ENCODE data around the gene FIBIN. TPM values are rescaled to one million over a fixed set of nuclear protein-coding genes. Genes with fewer than 3 reads are reported as not detected.
"Not testable (repeated sequence)": the region's sequence is repeated elsewhere in the genome, so short reads cannot be mapped to it uniquely, and the experiment has no call there.

The FIBIN gene
- total RNA-seq, 2 experiments from 2014 or later, result not detected

DNA sequence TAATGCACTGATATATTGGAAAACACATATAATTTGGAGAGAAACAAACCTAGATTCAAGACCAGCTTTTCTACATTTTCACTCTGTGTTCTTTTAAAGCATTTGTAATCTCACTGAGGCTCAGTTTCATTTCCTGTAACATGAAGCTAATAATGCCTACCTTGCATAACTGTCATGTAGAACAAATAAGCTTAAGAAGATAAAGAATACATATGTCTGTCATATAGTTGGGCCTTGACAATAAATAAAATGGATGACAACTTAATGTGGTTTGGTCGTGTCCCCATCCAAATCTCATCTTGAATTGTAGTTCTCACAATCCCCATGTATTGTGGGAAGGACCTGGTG, 35.2 kb upstream of the FIBIN start:
- ATAC-seq (no peak), DNase-seq (no peak)
- H3K27me3 Mint-ChIP-seq (ENCODE audit: low read depth), result no peaks in the 10 kb centered on the region
- ChIA-PET CTCF (no interaction called here), POLR2A (no interaction called here)
- H3K4me3 Mint-ChIP-seq, result no peak overlapping the region
- peaks cover 5% of the 10 kb centered on the region for H3K9me3 Mint-ChIP-seq (ENCODE audit: insufficient read depth)
- no peaks in the 10 kb centered on the region for H3K4me1 Mint-ChIP-seq (ENCODE audit: low read depth)
- no peaks in the 10 kb centered on the region for H3K36me3 Mint-ChIP-seq (ENCODE audit: low read depth)
- H3K27ac Mint-ChIP-seq, result no peak overlapping the region

DNA sequence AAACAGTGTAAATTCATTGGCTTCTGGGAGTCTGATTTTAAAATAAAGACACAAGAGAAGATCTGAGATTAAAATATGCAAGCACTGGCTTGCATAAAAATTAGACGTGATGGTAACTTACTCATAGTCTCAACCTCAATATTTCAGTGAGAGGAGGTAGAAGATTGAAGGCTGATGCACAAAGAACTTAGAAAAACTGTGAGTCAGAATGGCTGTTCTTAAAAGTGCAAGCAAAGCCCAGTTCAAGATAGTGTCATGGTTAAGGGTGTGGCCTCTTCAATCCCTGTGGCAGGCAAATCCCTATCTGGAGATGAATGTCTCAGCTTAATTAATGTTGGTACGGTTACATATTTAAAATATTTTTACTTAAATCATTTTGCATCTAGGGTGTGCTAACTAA, 33.6 kb upstream of the FIBIN start:
- no peak overlapping the region for H3K4me3 Mint-ChIP-seq
- ChIA-PET CTCF (no interaction called here), POLR2A (no interaction called here)
- no peaks in the 10 kb centered on the region for H3K36me3 Mint-ChIP-seq (ENCODE audit: low read depth)
- DNase-seq (no peak), ATAC-seq (no peak)
- no peaks in the 10 kb centered on the region for H3K27me3 Mint-ChIP-seq (ENCODE audit: low read depth)
- peaks cover 5% of the 10 kb centered on the region for H3K9me3 Mint-ChIP-seq (ENCODE audit: insufficient read depth)
- H3K4me1 Mint-ChIP-seq (ENCODE audit: low read depth), result no peaks in the 10 kb centered on the region
- H3K27ac Mint-ChIP-seq, result no peak overlapping the region

DNA sequence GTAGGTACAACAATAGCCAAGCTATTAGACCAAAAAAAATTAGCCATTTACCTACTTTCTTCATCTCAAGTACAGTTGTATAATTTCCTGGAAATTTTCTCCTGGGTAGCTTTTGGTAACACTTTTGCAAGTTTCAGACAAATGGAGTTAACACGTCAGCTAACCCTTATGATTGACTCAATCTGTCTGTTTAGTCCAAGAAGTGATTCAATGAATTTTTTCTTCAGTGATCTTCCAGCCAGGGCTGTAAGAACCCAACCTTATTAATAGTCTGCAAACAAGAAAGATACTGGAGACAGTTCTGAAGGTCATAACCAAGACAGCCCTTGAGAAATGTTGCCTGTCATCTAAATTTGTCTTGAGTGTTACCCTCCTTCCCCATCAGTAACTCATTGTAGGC, 30.1 kb upstream of the FIBIN start:
- POLR2A ChIA-PET, result no interaction called here
- Mint-ChIP-seq H3K4me3 (no peak overlapping the region), H3K9me3 (ENCODE audit: insufficient read depth) (no peaks in the 10 kb centered on the region), H3K27me3 (ENCODE audit: low read depth) (no peaks in the 10 kb centered on the region), H3K27ac (no peak overlapping the region), H3K4me1 (ENCODE audit: low read depth) (no peaks in the 10 kb centered on the region), H3K36me3 (ENCODE audit: low read depth) (no peaks in the 10 kb centered on the region)
- CTCF ChIA-PET, result no interaction called here
- DNase-seq (no peak), ATAC-seq (no peak)

DNA sequence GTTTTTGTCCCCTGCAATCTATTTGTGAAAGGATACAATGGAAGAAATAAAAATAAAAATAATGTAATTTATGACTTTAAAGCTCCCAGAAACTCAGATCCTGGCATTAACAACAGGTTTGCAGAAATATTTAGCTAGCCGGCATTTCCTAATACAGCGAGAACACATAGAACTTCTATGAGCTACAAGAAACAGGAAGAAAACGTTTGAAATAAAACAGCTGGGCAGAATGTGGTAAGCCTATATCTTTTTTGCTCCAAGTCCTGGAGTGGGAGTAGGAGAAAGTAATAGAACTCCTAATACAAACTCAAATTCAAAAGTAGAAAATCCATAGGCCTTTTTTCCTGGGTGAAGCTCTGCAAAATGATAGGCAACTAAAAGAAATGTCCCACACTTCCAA, 29.6 kb upstream of the FIBIN start:
- H3K4me1 Mint-ChIP-seq (ENCODE audit: low read depth), result no peaks in the 10 kb centered on the region
- no peaks in the 10 kb centered on the region for H3K36me3 Mint-ChIP-seq (ENCODE audit: low read depth)
- no peaks in the 10 kb centered on the region for H3K9me3 Mint-ChIP-seq (ENCODE audit: insufficient read depth)
- ChIA-PET POLR2A (no interaction called here), CTCF (no interaction called here)
- H3K4me3 Mint-ChIP-seq, result no peak overlapping the region
- no peak overlapping the region for H3K27ac Mint-ChIP-seq
- H3K27me3 Mint-ChIP-seq (ENCODE audit: low read depth), result no peaks in the 10 kb centered on the region
- no peak for ATAC-seq
- no peak for DNase-seq

DNA sequence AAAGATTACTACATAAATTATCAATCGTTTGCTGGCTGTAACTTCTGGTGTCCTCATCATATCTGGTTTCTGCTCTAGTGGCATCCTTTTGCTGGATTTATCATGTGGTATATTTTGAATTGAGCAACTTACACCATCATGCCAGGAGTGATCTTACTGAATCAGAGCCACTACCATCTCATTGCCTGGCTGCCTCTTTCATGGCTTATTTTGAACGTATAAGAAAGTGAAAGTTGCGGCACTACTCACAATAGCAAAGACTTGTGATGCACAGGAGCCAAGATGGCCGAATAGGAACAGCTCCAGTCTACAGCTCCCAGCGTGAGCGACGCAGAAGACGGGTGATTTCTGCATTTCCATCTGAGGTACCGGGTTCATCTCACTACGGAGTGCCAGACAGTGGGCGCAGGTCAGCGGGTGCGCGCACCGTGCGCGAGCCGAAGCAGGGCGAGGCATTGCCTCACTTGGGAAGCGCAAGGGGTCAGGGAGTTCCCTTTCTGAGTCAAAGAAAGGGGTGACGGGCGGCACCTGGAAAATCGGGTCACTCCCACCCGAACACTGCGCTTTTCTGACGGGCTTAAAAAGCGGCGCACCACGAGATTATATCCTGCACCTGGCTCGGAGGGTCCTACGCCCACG, 28.9 kb upstream of the FIBIN start:
- not testable (repeated sequence) for H3K27ac Mint-ChIP-seq

DNA sequence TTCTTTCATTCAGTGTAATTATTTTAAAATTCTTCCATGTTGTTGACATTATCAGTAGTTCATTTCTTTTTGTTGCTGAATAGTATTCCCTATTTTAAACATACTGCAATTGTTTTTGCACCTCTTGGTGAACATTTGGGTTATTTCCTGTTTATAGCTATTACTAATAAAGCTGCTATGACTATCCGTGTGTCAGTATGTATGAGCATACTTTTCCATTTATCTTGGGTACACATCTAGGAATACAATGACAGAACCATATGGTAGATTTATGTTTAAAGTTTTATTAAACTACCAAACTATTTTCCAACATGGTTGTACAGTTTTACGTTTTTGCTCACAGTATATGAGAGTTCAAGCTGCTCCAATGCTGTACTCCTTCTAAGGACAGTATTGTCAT, 22.0 kb upstream of the FIBIN start:
- DNase-seq (no peak), ATAC-seq (no peak)
- no peak overlapping the region for H3K27ac Mint-ChIP-seq

More for the DNA sequence above, 28.9 kb upstream of the FIBIN start:
- ATAC-seq; CTCF ChIA-PET; DNase-seq; H3K27me3 Mint-ChIP-seq (ENCODE audit: low read depth); H3K9me3 Mint-ChIP-seq (ENCODE audit: insufficient read depth); H3K36me3 Mint-ChIP-seq (ENCODE audit: low read depth); POLR2A ChIA-PET; H3K4me3 Mint-ChIP-seq; H3K4me1 Mint-ChIP-seq (ENCODE audit: low read depth): not testable (repeated sequence)

DNA sequence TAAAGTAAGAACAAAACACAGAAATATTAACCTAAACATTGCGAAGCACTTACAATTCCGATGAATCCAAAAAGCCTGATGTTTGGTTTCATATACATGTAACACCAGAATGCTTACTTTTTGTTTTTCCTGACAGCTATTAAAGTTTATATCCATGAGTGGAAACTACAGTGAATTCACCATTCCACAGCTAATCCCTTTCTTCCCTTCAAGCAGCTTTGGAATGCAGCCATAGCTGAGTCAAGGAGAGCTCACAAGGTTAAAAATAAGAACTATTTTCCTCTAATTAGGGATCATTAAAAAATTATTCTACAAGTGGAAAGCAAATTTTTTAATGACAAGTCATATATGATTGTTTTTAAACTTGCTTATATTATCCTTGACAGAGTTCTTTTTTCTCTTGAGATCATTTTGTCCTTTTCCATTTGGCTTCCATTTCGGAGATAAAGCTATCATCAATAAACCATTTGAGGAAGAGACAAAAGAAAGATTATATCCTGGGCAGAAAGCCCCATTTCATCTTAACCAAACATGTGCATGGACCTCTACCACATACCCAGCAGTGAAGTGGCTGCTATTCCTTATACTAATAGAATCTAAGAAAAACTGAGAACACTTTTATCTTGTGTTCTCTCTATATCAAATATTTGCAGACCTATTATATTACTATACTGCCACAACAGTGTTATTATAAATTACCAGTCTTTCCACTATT, 19.7 kb upstream of the FIBIN start:
- POLR2A ChIA-PET, result no interaction called here
- no peaks in the 10 kb centered on the region for H3K27me3 Mint-ChIP-seq (ENCODE audit: low read depth)
- ATAC-seq (no peak), DNase-seq (no peak)
- peaks cover 3% of the 10 kb centered on the region for H3K9me3 Mint-ChIP-seq (ENCODE audit: insufficient read depth)
- no peak overlapping the region for H3K27ac Mint-ChIP-seq
- no peaks in the 10 kb centered on the region for H3K36me3 Mint-ChIP-seq (ENCODE audit: low read depth)
- H3K4me1 Mint-ChIP-seq (ENCODE audit: low read depth), result no peaks in the 10 kb centered on the region
- no peak overlapping the region for H3K4me3 Mint-ChIP-seq
- CTCF ChIA-PET, result no interaction called here

More for the DNA sequence above, 22.0 kb upstream of the FIBIN start:
- Mint-ChIP-seq H3K4me3 (no peak overlapping the region), H3K36me3 (ENCODE audit: low read depth) (no peaks in the 10 kb centered on the region), H3K4me1 (ENCODE audit: low read depth) (no peaks in the 10 kb centered on the region), H3K27me3 (ENCODE audit: low read depth) (no peaks in the 10 kb centered on the region), H3K9me3 (ENCODE audit: insufficient read depth) (peaks cover 3% of the 10 kb centered on the region)
- POLR2A ChIA-PET, result no interaction called here
- CTCF ChIA-PET, result no interaction called here

DNA sequence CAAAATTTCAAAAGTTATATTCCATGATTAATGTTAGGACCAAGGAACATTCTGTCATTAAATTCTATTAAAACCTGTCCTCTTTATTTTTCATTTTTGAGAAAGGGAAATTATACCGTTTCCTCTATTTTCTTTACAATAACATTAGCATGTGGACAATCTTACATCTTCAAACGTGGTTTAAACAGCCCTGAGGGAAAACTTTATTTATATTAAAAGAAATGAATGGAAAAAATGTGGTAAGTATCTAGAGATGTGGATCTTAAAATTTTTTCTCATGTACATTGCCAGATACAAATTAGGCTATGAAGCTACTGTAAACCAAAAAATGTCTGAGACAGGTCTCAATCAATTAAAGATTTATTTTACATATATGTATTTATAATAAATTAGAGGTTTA, 18.9 kb upstream of the FIBIN start:
- no peaks in the 10 kb centered on the region for H3K4me1 Mint-ChIP-seq (ENCODE audit: low read depth)
- ATAC-seq (no peak), DNase-seq (no peak)
- no peak overlapping the region for H3K27ac Mint-ChIP-seq
- H3K27me3 Mint-ChIP-seq (ENCODE audit: low read depth), result no peaks in the 10 kb centered on the region
- ChIA-PET CTCF (no interaction called here), POLR2A (no interaction called here)
- H3K9me3 Mint-ChIP-seq (ENCODE audit: insufficient read depth), result peaks cover 9% of the 10 kb centered on the region
- no peak overlapping the region for H3K4me3 Mint-ChIP-seq
- H3K36me3 Mint-ChIP-seq (ENCODE audit: low read depth), result no peaks in the 10 kb centered on the region

DNA sequence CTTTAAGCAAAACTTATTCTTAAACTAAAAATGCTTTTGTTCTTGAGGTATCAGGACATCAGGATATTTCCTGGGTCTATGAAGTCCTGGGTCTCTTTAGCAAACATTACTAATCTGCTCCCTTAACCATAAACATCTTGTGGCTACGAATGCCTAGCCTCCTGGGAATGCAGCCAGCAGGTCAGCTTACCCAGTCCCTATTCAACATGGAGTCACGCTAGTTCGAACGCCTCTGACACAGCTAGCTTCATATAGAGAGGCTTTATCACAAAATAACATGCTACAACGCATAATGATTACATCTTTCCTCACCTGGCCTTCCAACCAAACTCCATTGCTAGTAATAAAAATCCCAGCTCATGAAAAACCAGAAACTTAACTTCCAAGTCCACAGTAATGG, 17.5 kb upstream of the FIBIN start:
- Mint-ChIP-seq H3K4me1 (ENCODE audit: low read depth) (no peaks in the 10 kb centered on the region), H3K36me3 (ENCODE audit: low read depth) (no peaks in the 10 kb centered on the region), H3K9me3 (ENCODE audit: insufficient read depth) (peaks cover 9% of the 10 kb centered on the region), H3K4me3 (no peak overlapping the region), H3K27ac (no peak overlapping the region), H3K27me3 (ENCODE audit: low read depth) (no peaks in the 10 kb centered on the region)
- ATAC-seq (no peak), DNase-seq (no peak)
- POLR2A ChIA-PET, result no interaction called here
- CTCF ChIA-PET, result no interaction called here

DNA sequence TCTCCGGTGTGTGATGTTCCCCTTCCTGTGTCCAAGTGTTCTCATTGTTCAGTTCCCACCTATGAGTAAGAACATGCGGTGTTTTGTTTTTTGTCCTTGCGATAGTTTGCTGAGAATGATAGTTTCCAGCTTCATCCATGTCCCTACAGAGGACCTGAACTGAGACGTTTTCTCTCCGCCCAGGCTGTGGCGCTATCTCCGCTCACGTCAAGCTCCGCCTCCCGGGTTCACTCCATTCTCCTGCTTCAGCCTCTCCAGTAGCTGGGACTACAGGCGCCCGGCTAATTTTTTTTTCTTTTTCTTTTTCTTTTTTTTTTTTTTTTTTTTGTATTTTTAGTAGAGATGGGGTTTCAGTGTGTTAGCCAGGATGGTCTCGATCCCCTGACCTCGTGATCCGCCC, 16.7 kb upstream of the FIBIN start:
- H3K36me3 Mint-ChIP-seq (ENCODE audit: low read depth); H3K27me3 Mint-ChIP-seq (ENCODE audit: low read depth); H3K9me3 Mint-ChIP-seq (ENCODE audit: insufficient read depth); H3K4me3 Mint-ChIP-seq; CTCF ChIA-PET; H3K27ac Mint-ChIP-seq; H3K4me1 Mint-ChIP-seq (ENCODE audit: low read depth); DNase-seq; POLR2A ChIA-PET; ATAC-seq: not testable (repeated sequence)

DNA sequence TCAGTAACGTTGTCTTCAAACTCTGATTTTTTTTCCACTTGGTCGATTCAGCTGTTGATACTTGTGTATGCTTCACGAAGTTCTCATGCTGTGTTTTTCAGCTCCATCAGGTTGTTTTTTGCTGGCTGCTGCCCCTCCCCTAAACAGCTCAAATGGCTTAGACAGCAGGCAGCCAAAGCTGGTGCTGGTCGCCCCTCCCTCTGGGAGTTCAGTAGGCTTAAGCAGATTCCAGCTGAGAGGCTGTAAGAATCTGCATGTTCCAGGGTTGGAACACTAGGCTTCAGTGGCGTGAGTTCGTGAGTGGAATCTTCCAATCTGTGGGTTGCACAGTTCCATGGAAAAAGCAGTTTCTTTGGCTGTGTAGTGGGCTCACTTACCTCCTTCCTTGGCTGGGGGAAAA, 10.3 kb upstream of the FIBIN start:
- ATAC-seq (no peak), DNase-seq (no peak)
- no peak overlapping the region for H3K4me3 Mint-ChIP-seq
- no peak overlapping the region for H3K27ac Mint-ChIP-seq
- ChIA-PET CTCF (no interaction called here), POLR2A (no interaction called here)
- no peaks in the 10 kb centered on the region for H3K27me3 Mint-ChIP-seq (ENCODE audit: low read depth)
- peaks cover 6% of the 10 kb centered on the region for H3K9me3 Mint-ChIP-seq (ENCODE audit: insufficient read depth)
- no peaks in the 10 kb centered on the region for H3K4me1 Mint-ChIP-seq (ENCODE audit: low read depth)
- no peaks in the 10 kb centered on the region for H3K36me3 Mint-ChIP-seq (ENCODE audit: low read depth)

DNA sequence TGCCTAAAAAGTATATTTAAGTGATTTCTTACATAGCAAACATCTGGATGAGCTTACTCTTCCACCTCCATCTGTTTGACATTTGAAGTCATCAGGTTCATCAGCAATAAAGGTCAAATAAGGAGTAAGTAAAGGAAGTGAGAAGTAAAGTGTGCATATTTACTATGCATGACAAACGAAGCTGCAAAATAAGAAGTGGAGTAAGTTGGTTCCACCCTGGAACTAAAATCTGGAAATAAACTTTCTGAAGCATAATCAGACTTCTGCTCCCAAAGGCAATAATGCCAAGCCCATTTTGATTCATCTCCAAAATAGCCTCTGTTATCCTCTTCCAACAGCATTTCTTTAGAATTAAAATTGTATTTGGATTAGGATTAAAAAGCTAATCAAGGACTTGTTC, 8.4 kb upstream of the FIBIN start:
- CTCF ChIA-PET, result no interaction called here
- ATAC-seq (no peak), DNase-seq (no peak)
- H3K4me3 Mint-ChIP-seq, result no peak overlapping the region
- POLR2A ChIA-PET, result no interaction called here
- H3K36me3 Mint-ChIP-seq (ENCODE audit: low read depth), result no peaks in the 10 kb centered on the region
- no peaks in the 10 kb centered on the region for H3K27me3 Mint-ChIP-seq (ENCODE audit: low read depth)
- no peak overlapping the region for H3K27ac Mint-ChIP-seq
- no peaks in the 10 kb centered on the region for H3K4me1 Mint-ChIP-seq (ENCODE audit: low read depth)
- H3K9me3 Mint-ChIP-seq (ENCODE audit: insufficient read depth), result no peaks in the 10 kb centered on the region

DNA sequence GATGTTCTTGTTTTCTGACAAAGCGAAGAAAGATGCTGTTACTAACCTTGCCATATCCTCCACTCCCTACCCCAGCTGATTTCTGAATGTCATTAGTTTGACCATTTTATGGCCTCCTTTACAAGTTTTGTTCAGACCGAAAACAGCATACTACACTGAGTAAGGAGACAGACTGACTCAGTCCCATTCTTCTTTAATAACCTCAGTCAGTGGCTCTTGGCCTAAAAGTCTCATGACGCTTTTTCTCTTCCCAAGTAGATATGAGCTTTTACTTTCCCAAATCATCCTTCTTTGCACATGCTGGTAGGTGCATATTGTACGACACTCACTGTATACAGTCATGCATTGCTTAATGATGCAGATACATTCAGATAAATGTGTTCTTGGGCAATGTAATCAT, 8.0 kb upstream of the FIBIN start:
- no peak for ATAC-seq
- H3K36me3 Mint-ChIP-seq (ENCODE audit: low read depth), result no peaks in the 10 kb centered on the region
- no peaks in the 10 kb centered on the region for H3K27me3 Mint-ChIP-seq (ENCODE audit: low read depth)
- H3K4me3 Mint-ChIP-seq, result no peak overlapping the region
- H3K27ac Mint-ChIP-seq, result no peak overlapping the region
- no peak for DNase-seq
- no peaks in the 10 kb centered on the region for H3K9me3 Mint-ChIP-seq (ENCODE audit: insufficient read depth)
- no peaks in the 10 kb centered on the region for H3K4me1 Mint-ChIP-seq (ENCODE audit: low read depth)
- ChIA-PET POLR2A (no interaction called here), CTCF (no interaction called here)
